GM12864 (cell line): Measurements from ENCODE around the gene RSF1.

Source experiments
- DNase-seq: peaks from one replicate; pipeline ENCODE4 v3.0.0-alpha.2; 2011; ENCODE audit warnings: low read depth
- H3K4me3 ChIP-seq: 2 replicates; pipeline ENCODE4 v1.5.1; 2011; ENCODE audit warnings: mild to moderate bottlenecking, low read depth, low read length, control low read depth
- TF ChIP-seq, protein P1 (sequence below): IDR thresholded peaks from 2 replicates; pipeline ENCODE4 v1.5.1; 2011; ENCODE audit warnings: low read depth, mild to moderate bottlenecking, moderate library complexity, low read length, control low read depth, inconsistent platforms; ENCODE audit errors: missing control alignments

RSF1 gene

DNA sequence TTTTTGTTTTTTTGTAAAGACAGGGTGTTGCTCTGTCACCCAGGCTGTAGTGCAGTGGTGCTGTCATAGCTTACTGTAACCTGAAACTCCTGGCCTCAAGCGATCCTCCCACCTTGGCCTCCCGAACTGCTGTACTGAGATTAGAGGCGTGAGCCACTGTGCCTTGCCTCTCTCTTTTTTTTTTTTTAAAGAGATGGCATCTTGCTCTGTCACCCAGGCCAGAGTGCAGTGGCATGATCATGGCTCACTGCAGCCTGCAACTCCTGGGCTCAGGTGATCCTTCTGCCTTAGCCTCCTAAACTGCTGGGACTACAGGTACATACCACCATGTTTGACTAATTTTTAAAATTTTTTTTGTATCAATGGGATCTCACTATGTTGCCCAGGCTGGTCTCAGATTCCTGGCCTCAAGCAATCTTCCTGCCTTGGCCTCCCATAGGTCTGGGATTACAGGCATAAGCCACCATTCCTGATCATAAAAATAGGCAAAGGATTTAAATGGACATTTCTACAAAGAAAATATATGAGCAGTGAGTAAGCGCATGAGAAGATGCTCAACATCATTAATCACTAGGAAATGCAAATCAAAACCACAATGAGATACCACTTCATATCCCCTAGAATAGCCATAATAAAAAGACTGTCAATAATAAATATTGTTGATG lies 165.6 kb downstream of the RSF1 start:
- DNase-seq = no peak
- TF ChIP-seq, protein P1, sequence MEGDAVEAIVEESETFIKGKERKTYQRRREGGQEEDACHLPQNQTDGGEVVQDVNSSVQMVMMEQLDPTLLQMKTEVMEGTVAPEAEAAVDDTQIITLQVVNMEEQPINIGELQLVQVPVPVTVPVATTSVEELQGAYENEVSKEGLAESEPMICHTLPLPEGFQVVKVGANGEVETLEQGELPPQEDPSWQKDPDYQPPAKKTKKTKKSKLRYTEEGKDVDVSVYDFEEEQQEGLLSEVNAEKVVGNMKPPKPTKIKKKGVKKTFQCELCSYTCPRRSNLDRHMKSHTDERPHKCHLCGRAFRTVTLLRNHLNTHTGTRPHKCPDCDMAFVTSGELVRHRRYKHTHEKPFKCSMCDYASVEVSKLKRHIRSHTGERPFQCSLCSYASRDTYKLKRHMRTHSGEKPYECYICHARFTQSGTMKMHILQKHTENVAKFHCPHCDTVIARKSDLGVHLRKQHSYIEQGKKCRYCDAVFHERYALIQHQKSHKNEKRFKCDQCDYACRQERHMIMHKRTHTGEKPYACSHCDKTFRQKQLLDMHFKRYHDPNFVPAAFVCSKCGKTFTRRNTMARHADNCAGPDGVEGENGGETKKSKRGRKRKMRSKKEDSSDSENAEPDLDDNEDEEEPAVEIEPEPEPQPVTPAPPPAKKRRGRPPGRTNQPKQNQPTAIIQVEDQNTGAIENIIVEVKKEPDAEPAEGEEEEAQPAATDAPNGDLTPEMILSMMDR = no peak
- no peak overlapping the region for H3K4me3 ChIP-seq

DNA sequence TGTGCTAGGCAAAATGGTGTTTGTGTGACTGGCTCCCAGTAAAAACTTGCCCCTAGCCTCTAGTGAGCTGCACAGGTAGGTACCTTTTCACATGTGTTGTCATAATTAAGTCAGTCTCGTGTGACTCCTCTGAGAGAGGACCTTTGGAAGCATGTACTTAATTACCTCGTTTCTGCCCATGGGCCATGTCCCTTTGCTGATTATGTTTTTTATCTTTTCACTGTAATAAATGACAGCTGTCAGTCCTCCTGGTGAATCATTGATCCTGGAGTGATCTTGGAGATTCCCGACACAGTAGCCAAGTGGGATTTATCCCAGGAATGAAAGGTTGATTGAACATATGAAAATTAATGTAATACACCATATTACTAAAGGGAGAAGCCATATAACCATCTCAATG lies 170.4 kb downstream of the RSF1 start:
- no peak overlapping the region for H3K4me3 ChIP-seq
- TF ChIP-seq, protein P1 = no peak
- DNase-seq = no peak

DNA sequence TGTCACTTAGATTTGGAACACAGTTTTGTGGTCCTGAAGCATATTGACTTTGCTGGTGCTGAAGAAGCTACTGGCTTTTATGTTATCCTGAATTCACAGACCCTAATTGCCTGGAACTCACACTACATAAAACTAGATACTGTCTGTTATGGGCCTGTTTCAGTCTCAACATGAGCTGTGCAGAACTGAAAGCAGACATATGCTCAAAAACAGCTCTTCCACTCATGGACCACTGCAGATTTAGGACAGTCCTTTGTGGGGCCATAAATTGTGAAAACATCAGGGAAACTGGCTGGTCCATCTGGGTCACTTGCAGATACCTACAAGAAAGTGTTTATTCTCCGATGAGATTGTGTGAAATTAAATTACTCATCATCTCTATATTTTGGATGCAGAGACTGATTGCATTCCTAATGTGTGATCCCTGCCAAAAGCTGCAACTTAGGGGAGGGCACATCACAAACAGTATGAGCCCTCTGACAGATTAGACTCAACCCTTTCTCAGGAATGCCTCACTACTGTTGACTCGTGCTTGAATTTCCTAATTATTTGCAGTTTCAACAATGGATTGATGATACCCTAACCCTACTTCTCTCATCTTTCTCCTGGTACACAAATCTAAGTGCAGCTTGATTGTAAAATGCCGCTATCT lies 172.7 kb downstream of the RSF1 start:
- no peak overlapping the region for H3K4me3 ChIP-seq
- DNase-seq = no peak
- TF ChIP-seq, protein P1 = no peak

DNA sequence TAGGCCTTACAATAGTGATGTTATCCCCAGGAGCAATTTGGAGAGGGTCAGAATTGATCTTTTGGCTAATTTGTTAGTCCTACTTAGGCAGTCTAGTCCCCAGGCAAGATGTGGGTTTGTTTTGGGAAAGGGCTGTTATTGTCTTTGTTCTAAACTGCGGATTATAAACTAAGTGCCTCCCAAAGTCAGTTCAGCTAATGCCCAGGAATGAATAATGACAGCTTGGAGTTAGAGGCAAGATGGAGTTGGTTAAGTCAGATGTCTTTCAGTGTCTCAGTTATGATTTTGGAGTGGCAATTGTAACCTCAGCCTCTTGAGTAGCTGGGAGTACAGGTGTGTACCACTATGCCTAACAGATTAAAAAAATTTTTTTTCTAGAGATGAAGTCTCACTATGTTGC lies 175.6 kb downstream of the RSF1 start:
- TF ChIP-seq, protein P1 = no peak

DNA sequence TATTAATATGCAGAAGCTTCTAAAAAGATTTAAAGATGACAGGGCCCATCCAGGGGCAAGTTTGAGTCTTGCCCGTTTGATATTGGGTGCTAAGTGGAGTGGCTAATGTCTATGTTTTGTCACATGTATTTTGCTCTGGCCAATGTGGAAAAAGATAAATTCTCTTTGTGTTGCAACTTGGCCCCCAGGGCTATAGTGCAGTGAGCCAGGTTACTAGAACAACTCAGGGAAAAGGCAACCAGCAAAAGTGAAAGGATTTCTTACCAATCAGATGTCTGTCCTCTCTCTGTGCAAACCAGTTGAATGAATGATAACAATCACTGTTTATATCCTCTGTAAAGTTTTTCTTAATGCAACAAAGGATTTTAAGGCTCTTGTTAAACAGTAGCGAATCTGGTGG lies 178.3 kb downstream of the RSF1 start:
- no peak overlapping the region for H3K4me3 ChIP-seq
- no peak for DNase-seq
- TF ChIP-seq, protein P1 = no peak

More for the DNA sequence above, 175.6 kb downstream of the RSF1 start:
- no peak for DNase-seq
- no peak overlapping the region for H3K4me3 ChIP-seq

DNA sequence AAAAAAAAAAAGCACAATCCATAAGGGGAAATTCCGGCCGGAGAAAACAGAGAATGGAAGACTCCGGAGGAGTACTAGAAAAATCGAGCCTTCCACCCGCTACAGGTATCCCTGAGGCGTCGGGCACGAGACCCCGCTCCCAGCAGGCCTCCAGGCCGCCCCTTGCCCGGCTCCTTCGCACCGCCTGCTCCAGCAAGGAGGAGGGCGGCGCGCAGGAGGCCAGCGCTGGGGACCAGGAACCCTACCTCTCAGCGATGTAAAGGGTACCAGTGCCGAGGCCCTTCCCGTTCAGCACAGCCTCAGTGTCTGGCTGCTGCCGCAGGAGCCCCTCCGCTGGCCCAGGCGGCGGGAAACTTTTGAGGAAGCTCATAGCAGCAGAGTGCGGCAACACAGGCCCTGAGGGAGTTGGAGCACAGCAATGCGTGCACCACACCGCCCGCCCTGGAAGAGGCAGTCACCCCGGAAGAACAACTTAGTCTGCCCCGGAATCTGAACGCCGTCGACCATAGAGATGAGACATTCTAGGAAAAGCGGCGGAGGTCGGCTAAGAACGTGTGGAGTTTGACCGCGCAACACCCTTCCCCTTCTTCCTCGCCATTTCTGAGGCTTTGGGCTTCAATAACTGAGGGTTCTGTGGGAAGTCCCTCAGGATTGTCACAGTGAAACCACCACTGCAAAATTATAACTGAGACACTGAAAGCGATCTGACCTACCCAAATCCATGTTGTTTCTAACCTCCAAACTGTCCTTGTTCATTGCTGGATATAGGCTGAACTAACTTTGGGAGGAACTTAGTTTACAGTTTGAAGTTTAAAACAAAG lies 183.0 kb downstream of the RSF1 start, which contains the start of gene CLNS1A:
Gene CLNS1A, minus strand, starts transcription at position 450 of the 821 bp plus-strand sequence. Its CDS starts 80 bp downstream, at position 370.
- H3K4me3 ChIP-seq = peak within 1 kb of the TSS; percentile 74
- DNase-seq = peak; percentile 78
- TF ChIP-seq, protein P1 = no peak
